HepG2 (cell line): Measurements from ENCODE around the gene TPST2. TPM values are rescaled to one million over a fixed set of nuclear protein-coding genes. Genes with fewer than 3 reads are reported as not detected.

Source experiments
- ATAC-seq: fragments of 200-7000 bp; cut with Tn5 transposase; 3 replicates; pipeline ENCODE4 v1.9.1; 2020; ENCODE audit warnings: mild to moderate bottlenecking, moderate library complexity
- BruUV-seq: library from RNA; stranded (reverse); fragments of 400-500 nt; replicated peaks from 2 replicates; lab custom pipeline; 2021; lab: Mats Ljungman, UMichigan
- CTCF ChIA-PET: fragments of 300-600 bp; formaldehyde crosslinking; extraction: SDS; loops from one replicate; lab custom pipeline; 2021; ENCODE audit warnings: low total read pairs, inconsistent platforms, low intra/inter-chr PET ratio; lab: Yijun Ruan, JAX
- POLR2A ChIA-PET: fragments of 350-600 bp; sonication (Branson Sonifier 250); formaldehyde crosslinking; loops from one replicate; lab custom pipeline; 2020; ENCODE audit warnings: antibody characterized with exemption, inconsistent platforms; lab: Yijun Ruan, JAX
- DNase-seq: peaks from one replicate; pipeline ENCODE4 v3.0.0-alpha.2; 2015; ENCODE audit warnings: low spot score
- FAIRE-seq: peaks from 3 replicates; lab custom pipeline; 2011; peaks lifted over from hg19 to GRCh38; lab: Jason Lieb, UNC
- H2AFZ ChIP-seq: one replicate; pipeline ENCODE4 v1.6.1; 2011; ENCODE audit warnings: low read length, inconsistent platforms
- H3K27ac ChIP-seq: fragments of 300-600 bp; 3 replicates; pipeline ENCODE4 v1.8.0; 2011; ENCODE audit warnings: mixed run types, mild to moderate bottlenecking, mixed read lengths, low read length, inconsistent platforms; ENCODE audit not compliant: insufficient read depth; ENCODE audit errors: extremely low read length
- H3K27me3 ChIP-seq, 2 experiments: fragments of 200-600 bp in 1 of 2; 2 replicates in 1 of 2; 3 replicates in 1 of 2; pipeline versions ENCODE4 v1.6.0 to v1.8.0; 2011; ENCODE audit warnings: low read length in 2 of 2, mild to moderate bottlenecking in 2 of 2, moderate library complexity in 2 of 2, inconsistent platforms in 1 of 2; ENCODE audit not compliant: insufficient read depth in 2 of 2, control insufficient read depth in 1 of 2
- H3K36me3 ChIP-seq, 2 experiments: fragments of 200-600 bp in 1 of 2; replicated peaks in 1 of 2; 2 replicates in 1 of 2; 3 replicates in 1 of 2; pipeline versions ENCODE4 v1.5.1 to v1.8.0; 2011; ENCODE audit warnings: low read length in 2 of 2, inconsistent platforms in 1 of 2; ENCODE audit not compliant: insufficient read depth in 2 of 2, control insufficient read depth in 1 of 2
- H3K4me1 ChIP-seq: 2 replicates; pipeline ENCODE4 v1.5.1; 2012; ENCODE audit warnings: low read length, inconsistent platforms; ENCODE audit not compliant: insufficient read depth
- H3K4me2 ChIP-seq: 2 replicates; pipeline ENCODE4 v1.6.0; 2011; ENCODE audit warnings: low read depth, low read length, inconsistent platforms
- H3K4me3 ChIP-seq, 3 experiments: fragments of 200-600 bp in 1 of 3; sonication (generic), shearing (Covaris generic) in 1 of 3; replicated peaks in 1 of 3; 2 replicates each; pipeline ENCODE4 v1.5.1; 2011 to 2016; ENCODE audit warnings: low read length in 3 of 3, inconsistent platforms in 2 of 3, low read depth in 2 of 3, mild to moderate bottlenecking in 2 of 3, control low read depth in 1 of 3, mixed read lengths in 1 of 3; ENCODE audit not compliant: insufficient read depth in 1 of 3
- H3K79me2 ChIP-seq: one replicate; pipeline ENCODE4 v1.6.1; 2011; ENCODE audit warnings: low read length, inconsistent platforms; ENCODE audit not compliant: insufficient read depth
- H3K9ac ChIP-seq: 2 replicates; pipeline ENCODE4 v1.6.0; 2011; ENCODE audit warnings: mild to moderate bottlenecking, low read depth, low read length, inconsistent platforms; ENCODE audit not compliant: insufficient read depth
- H3K9me3 ChIP-seq: 2 replicates; pipeline ENCODE4 v1.5.1; 2012; ENCODE audit warnings: mild to moderate bottlenecking, low read length
- H4K20me1 ChIP-seq: 2 replicates; pipeline ENCODE4 v1.6.0; 2011; ENCODE audit warnings: inconsistent platforms, mild to moderate bottlenecking, low read length, moderate library complexity; ENCODE audit not compliant: insufficient read depth
- CHCHD3 ChIP-seq: sonication (generic); formaldehyde crosslinking; IDR thresholded peaks from 2 replicates; pipeline ENCODE4 v1.8.0; 2022; ENCODE audit warnings: mild to moderate bottlenecking, missing genetic modification reagents, moderate library complexity
- HCFC1 ChIP-seq: fragments of 150-350 bp; IDR thresholded peaks from 2 replicates; pipeline ENCODE4 v1.6.1; 2014; ENCODE audit warnings: low read depth, low read length
- ISL2 ChIP-seq: sonication (generic); formaldehyde crosslinking; IDR thresholded peaks from 2 replicates; pipeline ENCODE4 v1.5.0; 2020; ENCODE audit warnings: missing genetic modification reagents
- RNF2 ChIP-seq: fragments of 450-650 bp; conservative IDR thresholded peaks from 2 replicates; pipeline ENCODE4 v1.6.1; 2016; ENCODE audit warnings: low read depth
- ZNF629 ChIP-seq: sonication (generic); formaldehyde crosslinking; conservative IDR thresholded peaks from 2 replicates; pipeline ENCODE4 v1.5.0; 2020; ENCODE audit warnings: missing genetic modification reagents
- ZNF780A ChIP-seq: sonication (generic); formaldehyde crosslinking; IDR thresholded peaks from 2 replicates; pipeline ENCODE4 v1.8.0; 2022; ENCODE audit warnings: mild to moderate bottlenecking, missing genetic modification reagents, moderate library complexity
- WGBS: methylation state at CpG from one replicate; pipeline ENCODE4 v1.1.6; 2017; ENCODE audit warnings: low lambda C conversion rate; 5-methylcytosine and 5-hydroxymethylcytosine counted together
- in situ Hi-C: cut with HindIII; loops from 2 replicates; pipeline ENCODE4 v1.10.0; 2017; ENCODE audit warnings: low pct_unique_long_range_greater_than_20kb; ENCODE audit not compliant: extremely low pct_ligation_motif_present
- intact Hi-C: fragments of 100-400 bp; cut with micrococcal nuclease; formaldehyde crosslinking; loops from one replicate; pipeline ENCODE4 v1.10.0; 2022; ENCODE audit not compliant: unreplicated experiment
- polyA plus RNA-seq, 8 experiments: library from polyadenylated mRNA; depleted of rRNA in 3 of 8; stranded (reverse) in 7 of 8; unstranded in 1 of 8; fragments of >200 nt; fragmentation: Illumina TruSeq in 4 of 8; extraction: Trizol in 4 of 8; gene quantifications; 2 replicates each; pipeline versions ENCODE4 v1.2.1 to v1.2.3, GENCODE V29; 2011 to 2016; ENCODE audit warnings: low read depth in 4 of 8, missing spikeins in 1 of 8, mixed read lengths in 1 of 8; ENCODE audit not compliant: insufficient read depth in 1 of 8
- total RNA-seq, 5 experiments: library from RNA; depleted of rRNA; stranded (reverse); fragments of >200 nt; fragmentation: Illumina TruSeq; extraction: Trizol; gene quantifications; 2 replicates each; pipeline ENCODE4 v1.2.3, GENCODE V29; 2016; ENCODE audit warnings: low read depth in 1 of 5
- TF ChIP-seq, protein P1 (sequence below): IDR thresholded peaks from 2 replicates; pipeline ENCODE4 v1.6.1; 2016
- TF ChIP-seq, protein P2 (sequence below): sonication (generic); formaldehyde crosslinking; IDR thresholded peaks from one replicate; pipeline ENCODE4 v1.5.1; 2020; ENCODE audit warnings: mild to moderate bottlenecking, missing genetic modification reagents; ENCODE audit errors: not compliant biosample characterization

TPST2 gene
- total and polyA plus RNA-seq, 2 of the 13 experiments (the other 11 are each of a cell fraction or from before 2014, with no cell fraction given), result 15.2 to 23.8 TPM

GRCh38 chr22:26574001-26574723 is 15.8 kb downstream of the TPST2 start:
- BruUV-seq, result no TSS peak
- FAIRE-seq (no peak), DNase-seq (no peak), ATAC-seq (no peak)
- H3K9me3 ChIP-seq, result no peaks in the 10 kb centered on the region
- H3K36me3 ChIP-seq, result 0 out of 5 replicates have a peak, but pooled peaks cover 0 to 4% of the 10 kb centered on the region in 2 experiments
- H3K27me3 ChIP-seq, result no peaks in the 10 kb centered on the region
- H4K20me1 ChIP-seq, result 0 out of 2 replicates have a peak, but pooled peaks cover 2% of the 10 kb centered on the region
- intact Hi-C loops, result no loop called here
- H2AFZ ChIP-seq, result no peak overlapping the region
- in situ Hi-C loops, result no loop called here
- H3K4me1 ChIP-seq, result no peaks in the 10 kb centered on the region
- CTCF ChIA-PET, result no interaction called here
- TF ChIP-seq ZNF629 (CRISPR knock-in tag) (peak; percentile 35; the same call in 1 of the 2 replicates), ISL2 (no peak), ZNF780A (CRISPR knock-in tag) (no peak), CHCHD3 (CRISPR knock-in tag) (no peak)
- TF ChIP-seq, protein P1, sequence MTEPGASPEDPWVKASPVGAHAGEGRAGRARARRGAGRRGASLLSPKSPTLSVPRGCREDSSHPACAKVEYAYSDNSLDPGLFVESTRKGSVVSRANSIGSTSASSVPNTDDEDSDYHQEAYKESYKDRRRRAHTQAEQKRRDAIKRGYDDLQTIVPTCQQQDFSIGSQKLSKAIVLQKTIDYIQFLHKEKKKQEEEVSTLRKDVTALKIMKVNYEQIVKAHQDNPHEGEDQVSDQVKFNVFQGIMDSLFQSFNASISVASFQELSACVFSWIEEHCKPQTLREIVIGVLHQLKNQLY (CRISPR knock-in tag), result no peak
- no peak overlapping the region for H3K4me2 ChIP-seq
- H3K79me2 ChIP-seq, result no peaks in the 10 kb centered on the region
- 82% methylated on average over 6 of the region's 7 CpGs for WGBS
- no peak overlapping the region for H3K9ac ChIP-seq
- no peak overlapping the region for H3K27ac ChIP-seq
- no peak overlapping the region for H3K4me3 ChIP-seq
- POLR2A ChIA-PET, result no interaction called here

- Histone ChIP-seq H3K4me2 (no peak overlapping the region), H3K4me3 (no peak overlapping the region), H3K9ac (no peak overlapping the region), H2AFZ (no peak overlapping the region), H3K27ac (no peak overlapping the region), H3K9me3 (no peaks in the 10 kb centered on the region), H4K20me1 (0 out of 2 replicates have a peak, but pooled peaks cover 2% of the 10 kb centered on the region), H3K79me2 (no peaks in the 10 kb centered on the region), H3K27me3 (no peaks in the 10 kb centered on the region), H3K4me1 (no peaks in the 10 kb centered on the region), H3K36me3 (0 out of 5 replicates have a peak, but pooled peaks cover 0 to 4% of the 10 kb centered on the region in 2 experiments)
- ChIA-PET POLR2A (no interaction called here), CTCF (no interaction called here)
- intact Hi-C loops (no loop called here), in situ Hi-C loops (no loop called here)
- DNase-seq, result no peak
- no TSS peak for BruUV-seq
- ATAC-seq, result no peak
- no peak for FAIRE-seq
- 92% methylated on average over 9 of the region's 10 CpGs for WGBS
- no peak for TF ChIP-seq RNF2
- TF ChIP-seq, protein P2, sequence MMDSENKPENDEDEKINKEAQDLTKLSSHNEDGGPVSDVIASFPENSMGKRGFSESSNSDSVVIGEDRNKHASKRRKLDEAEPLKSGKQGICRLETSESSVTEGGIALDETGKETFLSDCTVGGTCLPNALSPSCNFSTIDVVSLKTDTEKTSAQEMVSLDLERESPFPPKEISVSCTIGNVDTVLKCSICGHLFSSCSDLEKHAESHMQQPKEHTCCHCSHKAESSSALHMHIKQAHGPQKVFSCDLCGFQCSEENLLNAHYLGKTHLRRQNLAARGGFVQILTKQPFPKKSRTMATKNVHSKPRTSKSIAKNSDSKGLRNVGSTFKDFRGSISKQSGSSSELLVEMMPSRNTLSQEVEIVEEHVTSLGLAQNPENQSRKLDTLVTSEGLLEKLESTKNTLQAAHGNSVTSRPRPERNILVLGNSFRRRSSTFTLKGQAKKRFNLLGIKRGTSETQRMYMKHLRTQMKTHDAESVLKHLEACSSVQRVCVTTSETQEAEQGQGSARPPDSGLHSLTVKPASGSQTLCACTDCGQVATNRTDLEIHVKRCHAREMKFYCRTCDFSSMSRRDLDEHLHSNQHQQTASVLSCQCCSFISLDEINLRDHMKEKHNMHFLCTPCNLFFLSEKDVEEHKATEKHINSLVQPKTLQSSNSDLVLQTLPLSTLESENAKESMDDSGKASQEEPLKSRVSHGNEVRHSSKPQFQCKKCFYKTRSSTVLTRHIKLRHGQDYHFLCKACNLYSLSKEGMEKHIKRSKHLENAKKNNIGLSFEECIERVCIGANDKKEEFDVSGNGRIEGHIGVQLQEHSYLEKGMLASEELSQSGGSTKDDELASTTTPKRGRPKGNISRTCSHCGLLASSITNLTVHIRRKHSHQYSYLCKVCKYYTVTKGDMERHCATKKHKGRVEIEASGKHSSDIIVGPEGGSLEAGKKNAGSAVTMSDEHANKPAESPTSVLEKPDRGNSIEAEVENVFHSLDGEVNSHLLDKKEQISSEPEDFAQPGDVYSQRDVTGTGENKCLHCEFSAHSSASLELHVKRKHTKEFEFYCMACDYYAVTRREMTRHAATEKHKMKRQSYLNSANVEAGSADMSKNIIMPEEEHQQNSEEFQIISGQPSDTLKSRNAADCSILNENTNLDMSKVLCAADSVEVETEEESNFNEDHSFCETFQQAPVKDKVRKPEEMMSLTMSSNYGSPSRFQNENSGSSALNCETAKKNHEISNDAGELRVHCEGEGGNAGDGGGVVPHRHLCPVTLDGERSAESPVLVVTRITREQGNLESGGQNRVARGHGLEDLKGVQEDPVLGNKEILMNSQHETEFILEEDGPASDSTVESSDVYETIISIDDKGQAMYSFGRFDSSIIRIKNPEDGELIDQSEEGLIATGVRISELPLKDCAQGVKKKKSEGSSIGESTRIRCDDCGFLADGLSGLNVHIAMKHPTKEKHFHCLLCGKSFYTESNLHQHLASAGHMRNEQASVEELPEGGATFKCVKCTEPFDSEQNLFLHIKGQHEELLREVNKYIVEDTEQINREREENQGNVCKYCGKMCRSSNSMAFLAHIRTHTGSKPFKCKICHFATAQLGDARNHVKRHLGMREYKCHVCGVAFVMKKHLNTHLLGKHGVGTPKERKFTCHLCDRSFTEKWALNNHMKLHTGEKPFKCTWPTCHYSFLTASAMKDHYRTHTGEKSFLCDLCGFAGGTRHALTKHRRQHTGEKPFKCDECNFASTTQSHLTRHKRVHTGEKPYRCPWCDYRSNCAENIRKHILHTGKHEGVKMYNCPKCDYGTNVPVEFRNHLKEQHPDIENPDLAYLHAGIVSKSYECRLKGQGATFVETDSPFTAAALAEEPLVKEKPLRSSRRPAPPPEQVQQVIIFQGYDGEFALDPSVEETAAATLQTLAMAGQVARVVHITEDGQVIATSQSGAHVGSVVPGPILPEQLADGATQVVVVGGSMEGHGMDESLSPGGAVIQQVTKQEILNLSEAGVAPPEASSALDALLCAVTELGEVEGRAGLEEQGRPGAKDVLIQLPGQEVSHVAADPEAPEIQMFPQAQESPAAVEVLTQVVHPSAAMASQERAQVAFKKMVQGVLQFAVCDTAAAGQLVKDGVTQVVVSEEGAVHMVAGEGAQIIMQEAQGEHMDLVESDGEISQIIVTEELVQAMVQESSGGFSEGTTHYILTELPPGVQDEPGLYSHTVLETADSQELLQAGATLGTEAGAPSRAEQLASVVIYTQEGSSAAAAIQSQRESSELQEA (CRISPR knock-in tag), result no peak
- no peak for TF ChIP-seq HCFC1
Measured at GRCh38 chr22:26573026-26573662, 16.8 kb downstream of the TPST2 start.
